PC-9 (cell line): ENCODE data around the gene BMP3. TPM values are rescaled to one million over a fixed set of nuclear protein-coding genes. Genes with fewer than 3 reads are reported as not detected.

Experiments used
- BruUV-seq: library from RNA; stranded (reverse); fragments of 400-500 nt; replicated peaks from 2 replicates; lab custom pipeline; 2021; lab: Mats Ljungman, UMichigan
- CTCF ChIA-PET: fragments of 300-600 bp; sonication (Branson Sonifier 250); formaldehyde crosslinking; loops from one replicate; lab custom pipeline; 2022; ENCODE audit warnings: antibody characterized with exemption; lab: Charles Lee
- POLR2A ChIA-PET: fragments of 300-600 bp; sonication (Branson Sonifier 250); formaldehyde crosslinking; loops from one replicate; lab custom pipeline; 2022; ENCODE audit warnings: antibody characterized with exemption; ENCODE audit not compliant: unreplicated experiment; lab: Charles Lee
- DNase-seq, 2 experiments: peaks; one replicate each; pipeline versions ENCODE4 v3.0.0 to v3.0.0-alpha.2; 2015 to 2022; ENCODE audit warnings: mixed read lengths in 1 of 2
- H2AFZ ChIP-seq: fragments of 200-600 bp; sonication (generic); 2 replicates; pipeline ENCODE4 v1.8.1; 2017; ENCODE audit warnings: antibody characterized with exemption
- H3F3A ChIP-seq: fragments of 200-600 bp; sonication (generic); 2 replicates; pipeline ENCODE4 v1.8.1; 2017; ENCODE audit warnings: antibody characterized with exemption, mild to moderate bottlenecking, low read depth; ENCODE audit not compliant: insufficient read depth
- H3K27ac ChIP-seq: fragments of 200-600 bp; sonication (generic); 2 replicates; pipeline ENCODE4 v1.6.1; 2016; ENCODE audit warnings: mixed run types
- H3K27me3 ChIP-seq: fragments of 200-600 bp; sonication (generic); 2 replicates; pipeline ENCODE4 v1.6.1; 2016; ENCODE audit warnings: low read depth, mixed run types; ENCODE audit not compliant: insufficient read depth
- H3K36me3 ChIP-seq: fragments of 200-600 bp; sonication (generic); 2 replicates; pipeline ENCODE4 v1.6.1; 2016; ENCODE audit warnings: low read depth, mixed run types
- H3K4me1 ChIP-seq: fragments of 200-600 bp; sonication (generic); replicated peaks from 2 replicates; pipeline ENCODE4 v1.6.1; 2016; ENCODE audit warnings: mixed run types; ENCODE audit not compliant: insufficient read depth
- H3K4me2 ChIP-seq: fragments of 200-600 bp; sonication (generic); 2 replicates; pipeline ENCODE4 v1.6.1; 2017; ENCODE audit warnings: mixed run types
- H3K4me3 ChIP-seq: fragments of 200-600 bp; sonication (generic); 2 replicates; pipeline ENCODE4 v1.6.1; 2016; ENCODE audit warnings: mixed run types
- H3K79me2 ChIP-seq: fragments of 200-600 bp; sonication (generic); 2 replicates; pipeline ENCODE4 v1.6.1; 2017; ENCODE audit warnings: low read depth, mixed run types
- H3K9me2 ChIP-seq: fragments of 200-600 bp; sonication (generic); 2 replicates; pipeline ENCODE4 v1.8.1; 2017; ENCODE audit warnings: mild to moderate bottlenecking; ENCODE audit not compliant: insufficient read depth
- H3K9me3 ChIP-seq: fragments of 200-600 bp; sonication (generic); 2 replicates; pipeline ENCODE4 v1.8.1; 2016; ENCODE audit warnings: low read depth; ENCODE audit not compliant: insufficient read depth
- H4K20me1 ChIP-seq: fragments of 200-600 bp; sonication (generic); 2 replicates; pipeline ENCODE4 v1.8.1; 2017; ENCODE audit not compliant: insufficient read depth
- CTCF ChIP-seq: fragments of 200-600 bp; sonication (generic); conservative IDR thresholded peaks from 2 replicates; pipeline ENCODE4 v1.6.1; 2017; ENCODE audit warnings: mixed run types, antibody characterized with exemption, mild to moderate bottlenecking, moderate library complexity
- EZH2 ChIP-seq: fragments of 200-600 bp; sonication (generic); IDR thresholded peaks from 2 replicates; pipeline ENCODE4 v1.8.0; 2017; ENCODE audit warnings: antibody characterized with exemption, low read depth
- intact Hi-C: fragments of 100-400 bp; cut with micrococcal nuclease; formaldehyde crosslinking; loops from one replicate; pipeline ENCODE4 v1.10.0; 2022; ENCODE audit not compliant: unreplicated experiment
- total RNA-seq: library from RNA; stranded (reverse); gene quantifications from 2 replicates; pipeline ENCODE4 v1.2.3, GENCODE V29; 2021

BMP3 gene
- total RNA-seq, 1 experiment from 2014 or later, result 0.41 TPM

GRCh38 chr4:81102107-81102506 is 71.6 kb downstream of the BMP3 start:
- no peak overlapping the region for H3K4me2 ChIP-seq
- no peaks in the 10 kb centered on the region for H3K4me1 ChIP-seq
- H3K79me2 ChIP-seq, result no peaks in the 10 kb centered on the region
- no peaks in the 10 kb centered on the region for H3K9me3 ChIP-seq
- intact Hi-C loops, result no loop called here
- H3K27me3 ChIP-seq, result no peaks in the 10 kb centered on the region
- BruUV-seq, result no TSS peak
- no peak overlapping the region for H3K4me3 ChIP-seq
- no peak overlapping the region for H3K27ac ChIP-seq
- ChIA-PET POLR2A (no interaction called here), CTCF (no interaction called here)
- no peaks in the 10 kb centered on the region for H3F3A ChIP-seq
- H2AFZ ChIP-seq, result no peak overlapping the region
- no peaks in the 10 kb centered on the region for H3K36me3 ChIP-seq
- no peaks in the 10 kb centered on the region for H4K20me1 ChIP-seq
- TF ChIP-seq CTCF, result no peak
- TF ChIP-seq EZH2, result no peak
- H3K9me2 ChIP-seq, result no peaks in the 10 kb centered on the region
- no peak for DNase-seq

GRCh38 chr4:81106150-81106549 is 75.6 kb downstream of the BMP3 start:
- Histone ChIP-seq H3K4me2 (no peak overlapping the region), H3K36me3 (no peaks in the 10 kb centered on the region), H3K27ac (no peak overlapping the region), H4K20me1 (no peaks in the 10 kb centered on the region), H3K4me1 (no peaks in the 10 kb centered on the region), H3K9me2 (no peaks in the 10 kb centered on the region), H3K9me3 (no peaks in the 10 kb centered on the region), H3K79me2 (no peaks in the 10 kb centered on the region), H3K4me3 (no peak overlapping the region), H3K27me3 (no peaks in the 10 kb centered on the region), H3F3A (no peaks in the 10 kb centered on the region), H2AFZ (no peak overlapping the region)
- DNase-seq, result no peak
- BruUV-seq, result no TSS peak
- intact Hi-C loops, result no loop called here
- ChIA-PET CTCF (no interaction called here), POLR2A (no interaction called here)
- no peak for TF ChIP-seq EZH2
- no peak for TF ChIP-seq CTCF

Other genes starting within 250 kb of the BMP3 start
- gene PRKG2, start 184.5 kb downstream of the BMP3 start, total RNA-seq, result not detected in 2 replicates